WERI-Rb-1 (cell line): Measurements from ENCODE around the gene SLC2A10.

Experiments used
- DNase-seq: peaks from one replicate; pipeline ENCODE4 v3.0.0-alpha.2; 2020
- H3K27ac ChIP-seq: fragments of 250-450 bp; sonication (Bioruptor Pico); 2 replicates; pipeline ENCODE4 v1.5.1; 2020; ENCODE audit warnings: mild to moderate bottlenecking, moderate library complexity
- H3K27me3 ChIP-seq: fragments of 250-450 bp; sonication (Bioruptor Pico); 2 replicates; pipeline ENCODE4 v1.5.1; 2021; ENCODE audit warnings: mild to moderate bottlenecking, low read depth, moderate library complexity; ENCODE audit not compliant: insufficient read depth, severe bottlenecking
- H3K36me3 ChIP-seq: fragments of 250-450 bp; sonication (Bioruptor Pico); 2 replicates; pipeline ENCODE4 v1.5.1; 2020; ENCODE audit warnings: mild to moderate bottlenecking, moderate library complexity
- H3K4me3 ChIP-seq: 2 replicates; pipeline ENCODE4 v1.5.1; 2011; ENCODE audit warnings: low read depth, mild to moderate bottlenecking, control low read depth, low read length
- H3K9me3 ChIP-seq: fragments of 250-450 bp; sonication (Bioruptor Pico); 2 replicates; pipeline ENCODE4 v1.5.1; 2021; ENCODE audit warnings: mild to moderate bottlenecking, moderate library complexity; ENCODE audit not compliant: severe bottlenecking
- TF ChIP-seq, protein P1 (sequence below): IDR thresholded peaks from 2 replicates; pipeline ENCODE4 v1.5.1; 2011; ENCODE audit warnings: low read depth, mild to moderate bottlenecking, control low read depth, inconsistent platforms, low read length

Gene SLC2A10

DNA sequence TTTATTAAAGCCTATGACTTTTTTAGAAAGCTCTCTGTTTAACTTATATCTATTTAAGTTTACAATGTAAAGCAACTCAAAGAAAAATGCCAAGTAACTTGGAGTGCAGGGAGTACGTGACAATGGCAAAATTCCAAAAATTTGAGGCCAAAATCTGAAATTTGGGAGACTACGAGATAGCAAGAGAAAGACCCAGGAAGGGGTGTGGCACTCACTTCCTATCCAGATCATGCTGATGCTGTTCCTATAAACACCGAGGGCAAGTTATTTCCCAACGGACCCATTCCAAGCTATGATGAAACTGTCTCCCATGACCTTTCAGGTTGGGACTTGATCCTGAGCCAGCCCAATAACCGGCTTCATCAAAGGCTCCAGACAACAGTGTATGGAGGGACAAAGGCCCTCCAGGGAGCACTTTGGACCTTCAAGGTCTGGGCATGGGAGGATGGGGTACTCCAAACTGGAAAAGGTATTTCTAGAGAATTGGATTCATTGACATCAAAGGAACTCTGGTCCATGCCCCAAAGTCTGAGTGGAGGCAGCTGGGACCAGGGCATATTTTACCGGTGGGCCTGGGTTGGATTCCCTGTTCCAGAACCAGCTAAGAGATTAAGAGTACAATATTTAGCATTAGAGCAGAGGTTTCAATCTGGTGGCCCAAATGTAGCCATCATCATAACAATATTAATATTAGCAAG lies 42.5 kb upstream of the SLC2A10 start:
- no peaks in the 10 kb centered on the region for H3K36me3 ChIP-seq
- H3K27me3 ChIP-seq = no peaks in the 10 kb centered on the region
- no peak overlapping the region for H3K27ac ChIP-seq
- no peaks in the 10 kb centered on the region for H3K9me3 ChIP-seq
- TF ChIP-seq, protein P1, sequence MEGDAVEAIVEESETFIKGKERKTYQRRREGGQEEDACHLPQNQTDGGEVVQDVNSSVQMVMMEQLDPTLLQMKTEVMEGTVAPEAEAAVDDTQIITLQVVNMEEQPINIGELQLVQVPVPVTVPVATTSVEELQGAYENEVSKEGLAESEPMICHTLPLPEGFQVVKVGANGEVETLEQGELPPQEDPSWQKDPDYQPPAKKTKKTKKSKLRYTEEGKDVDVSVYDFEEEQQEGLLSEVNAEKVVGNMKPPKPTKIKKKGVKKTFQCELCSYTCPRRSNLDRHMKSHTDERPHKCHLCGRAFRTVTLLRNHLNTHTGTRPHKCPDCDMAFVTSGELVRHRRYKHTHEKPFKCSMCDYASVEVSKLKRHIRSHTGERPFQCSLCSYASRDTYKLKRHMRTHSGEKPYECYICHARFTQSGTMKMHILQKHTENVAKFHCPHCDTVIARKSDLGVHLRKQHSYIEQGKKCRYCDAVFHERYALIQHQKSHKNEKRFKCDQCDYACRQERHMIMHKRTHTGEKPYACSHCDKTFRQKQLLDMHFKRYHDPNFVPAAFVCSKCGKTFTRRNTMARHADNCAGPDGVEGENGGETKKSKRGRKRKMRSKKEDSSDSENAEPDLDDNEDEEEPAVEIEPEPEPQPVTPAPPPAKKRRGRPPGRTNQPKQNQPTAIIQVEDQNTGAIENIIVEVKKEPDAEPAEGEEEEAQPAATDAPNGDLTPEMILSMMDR = no peak
- no peak overlapping the region for H3K4me3 ChIP-seq
- no peak for DNase-seq

DNA sequence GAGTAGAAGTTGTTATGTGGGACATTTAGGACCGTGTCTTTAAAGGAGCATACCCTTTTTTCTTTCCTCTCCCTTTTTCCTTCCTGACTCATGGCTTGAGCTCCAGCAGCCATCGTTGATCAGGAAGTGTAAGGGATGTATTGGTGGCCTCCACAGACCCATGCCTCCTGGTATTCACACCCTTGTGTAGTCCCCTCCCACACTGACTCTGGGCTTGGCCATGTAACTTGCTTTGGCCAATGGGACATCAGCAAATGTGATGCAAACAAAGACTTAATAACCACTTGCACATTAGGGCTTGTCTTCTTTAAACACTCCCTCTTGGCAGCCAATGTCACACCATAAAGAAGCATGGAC lies 39.2 kb upstream of the SLC2A10 start:
- DNase-seq = no peak
- Histone ChIP-seq H3K27me3 (no peaks in the 10 kb centered on the region), H3K9me3 (no peaks in the 10 kb centered on the region), H3K27ac (no peak overlapping the region), H3K4me3 (no peak overlapping the region), H3K36me3 (no peaks in the 10 kb centered on the region)
- TF ChIP-seq, protein P1 = no peak

DNA sequence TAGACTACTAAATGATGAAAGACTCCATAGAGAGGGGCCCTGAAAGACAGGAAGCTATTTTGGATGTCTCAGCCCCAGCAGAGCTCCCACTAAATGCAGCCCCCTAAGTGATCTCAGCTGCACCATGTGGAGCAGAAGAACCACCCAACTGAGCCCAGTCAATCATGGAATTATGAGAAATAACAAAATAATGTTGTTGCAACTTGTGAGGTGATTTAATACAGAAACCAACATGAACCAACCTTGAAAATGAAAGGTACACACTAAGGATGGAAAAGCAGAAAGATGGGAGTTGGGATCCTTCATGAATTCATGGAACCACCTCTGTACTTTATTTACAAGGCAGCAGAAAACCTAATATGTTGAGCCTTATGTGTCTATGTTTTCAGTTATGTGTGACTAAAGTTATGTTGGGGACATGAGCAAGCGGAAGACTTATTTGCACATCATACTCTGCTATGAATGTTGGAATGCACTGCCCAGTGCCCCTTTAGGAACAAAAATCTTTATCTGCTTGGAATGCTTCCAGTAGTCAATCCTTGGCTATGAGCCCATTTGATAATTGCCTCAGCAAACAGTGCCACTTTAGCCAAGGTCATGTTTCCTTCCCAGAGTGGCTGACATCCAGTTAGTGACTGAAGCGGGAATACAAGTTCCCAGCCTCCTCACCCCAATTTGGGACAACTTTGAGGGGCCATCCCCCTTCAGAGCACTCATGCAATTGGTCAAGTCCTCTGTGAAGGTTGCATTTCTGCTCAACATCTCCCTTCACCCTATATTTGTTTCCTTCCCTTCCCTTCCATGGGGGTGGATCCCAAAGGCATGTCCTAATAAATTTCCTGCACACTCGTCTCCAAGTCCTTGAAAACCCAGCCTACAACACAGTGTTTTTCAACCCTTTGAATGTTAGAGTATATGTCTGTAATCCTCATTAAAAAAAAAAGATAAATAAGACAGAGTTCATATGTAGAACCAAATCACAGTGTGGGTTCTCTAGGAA lies 38.6 kb upstream of the SLC2A10 start:
- no peak overlapping the region for H3K4me3 ChIP-seq
- TF ChIP-seq, protein P1 = no peak
- DNase-seq = no peak
- no peaks in the 10 kb centered on the region for H3K36me3 ChIP-seq
- H3K9me3 ChIP-seq = no peaks in the 10 kb centered on the region
- no peaks in the 10 kb centered on the region for H3K27me3 ChIP-seq
- H3K27ac ChIP-seq = no peak overlapping the region

DNA sequence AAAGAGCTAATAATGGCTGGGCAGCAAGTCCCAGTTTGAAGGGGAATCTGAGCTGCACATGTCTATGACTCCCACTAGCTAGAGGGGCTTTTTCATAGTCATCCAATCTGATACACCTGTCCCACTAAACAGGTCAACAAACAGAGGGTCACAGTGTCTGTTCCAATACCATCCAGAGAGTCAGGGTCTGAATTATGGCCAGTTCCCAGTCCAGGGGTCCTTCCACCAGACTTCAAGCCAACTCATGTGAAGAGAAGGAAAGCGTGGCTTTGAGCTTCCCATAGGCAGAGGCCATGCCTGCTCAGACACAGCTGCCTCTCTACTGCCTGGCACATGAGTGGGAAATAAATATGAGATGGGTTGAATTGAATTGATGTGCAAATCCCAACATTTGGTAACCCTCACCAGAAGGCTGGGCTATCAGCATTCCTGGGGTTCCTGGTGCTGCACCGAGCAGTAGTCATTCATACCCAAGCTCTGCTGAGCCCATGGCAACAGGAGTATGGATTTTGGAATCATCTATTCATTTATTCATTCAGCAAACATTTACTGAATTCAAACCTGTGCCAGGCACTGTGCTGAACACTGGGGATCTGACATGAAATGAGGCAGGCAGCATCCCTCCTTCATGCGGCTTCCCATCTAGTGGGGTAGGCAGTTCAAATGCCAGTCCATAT lies 37.4 kb upstream of the SLC2A10 start:
- Histone ChIP-seq H3K4me3 (no peak overlapping the region), H3K27ac (no peak overlapping the region)
- TF ChIP-seq, protein P1 = no peak

DNA sequence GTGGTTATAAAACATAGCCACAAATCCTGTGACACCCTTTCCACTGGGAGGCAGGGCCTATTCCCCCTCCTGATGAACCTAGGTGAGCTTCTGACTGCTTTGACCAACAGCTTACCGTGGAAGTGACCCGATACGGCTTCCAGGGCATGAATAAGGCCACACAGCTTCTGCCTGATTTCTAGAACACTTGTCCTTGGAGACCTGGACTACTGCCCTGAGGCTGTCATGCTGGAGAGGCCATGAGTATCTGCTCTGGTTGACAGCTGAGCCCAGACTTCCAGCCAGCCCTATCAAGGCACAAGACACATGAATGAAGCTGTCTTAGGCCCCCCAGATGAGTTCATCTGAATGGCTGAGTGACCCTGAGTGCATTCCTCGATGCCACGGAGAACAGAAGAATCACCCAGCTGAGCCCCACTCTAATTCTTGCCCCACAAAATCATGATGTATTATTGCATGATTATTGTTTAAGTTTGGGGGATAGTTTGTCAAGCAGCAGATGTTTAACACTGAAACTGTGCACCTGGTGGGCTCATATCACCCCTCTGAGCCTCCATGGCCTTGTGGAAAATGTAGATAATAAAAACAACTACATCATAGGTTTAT lies 36.8 kb upstream of the SLC2A10 start:
- no peak overlapping the region for H3K4me3 ChIP-seq
- no peak overlapping the region for H3K27ac ChIP-seq
- TF ChIP-seq, protein P1 = no peak
- DNase-seq = no peak
- H3K27me3 ChIP-seq = no peaks in the 10 kb centered on the region
- H3K9me3 ChIP-seq = no peaks in the 10 kb centered on the region
- H3K36me3 ChIP-seq = no peaks in the 10 kb centered on the region

More for the DNA sequence above, 37.4 kb upstream of the SLC2A10 start:
- Histone ChIP-seq H3K36me3 (no peaks in the 10 kb centered on the region), H3K9me3 (no peaks in the 10 kb centered on the region), H3K27me3 (no peaks in the 10 kb centered on the region)
- DNase-seq = no peak
